GM19240 (cell line): ENCODE results near the gene ZNF74.

Source experiments
- DNase-seq: peaks from one replicate; pipeline ENCODE4 v3.0.0; 2011; ENCODE audit warnings: low spot score; ENCODE audit not compliant: insufficient read length

Gene ZNF74

GRCh38 chr22:20432244-20432686, 38.3 kb downstream of the ZNF74 start:
- no peak for DNase-seq

GRCh38 chr22:20433191-20433590, 39.2 kb downstream of the ZNF74 start:
- no peak for DNase-seq

- no peak for DNase-seq
Measured at GRCh38 chr22:20433686-20434241, 39.8 kb downstream of the ZNF74 start.

GRCh38 chr22:20434264-20434751, 40.4 kb downstream of the ZNF74 start:
- no peak for DNase-seq

DNA sequence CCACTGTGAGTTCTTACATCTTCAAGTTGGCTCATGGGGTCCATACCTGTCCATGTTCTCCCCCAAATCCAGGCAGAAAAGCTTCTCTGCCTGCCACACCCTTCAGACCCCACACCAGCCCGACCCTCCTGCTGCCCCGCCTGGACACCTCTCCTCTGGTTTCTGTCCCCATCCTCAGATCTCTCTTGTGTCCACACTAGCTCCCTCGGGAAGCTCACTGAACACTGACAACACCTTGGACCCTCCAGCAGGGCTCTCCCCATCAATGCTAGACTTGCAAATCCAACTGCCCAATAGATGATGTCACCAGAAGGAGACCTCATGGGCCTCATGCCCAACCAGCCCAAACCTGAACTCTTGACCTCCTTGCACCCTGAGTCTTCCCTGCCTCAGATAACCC, 40.8 kb downstream of the ZNF74 start:
- no peak for DNase-seq

DNA sequence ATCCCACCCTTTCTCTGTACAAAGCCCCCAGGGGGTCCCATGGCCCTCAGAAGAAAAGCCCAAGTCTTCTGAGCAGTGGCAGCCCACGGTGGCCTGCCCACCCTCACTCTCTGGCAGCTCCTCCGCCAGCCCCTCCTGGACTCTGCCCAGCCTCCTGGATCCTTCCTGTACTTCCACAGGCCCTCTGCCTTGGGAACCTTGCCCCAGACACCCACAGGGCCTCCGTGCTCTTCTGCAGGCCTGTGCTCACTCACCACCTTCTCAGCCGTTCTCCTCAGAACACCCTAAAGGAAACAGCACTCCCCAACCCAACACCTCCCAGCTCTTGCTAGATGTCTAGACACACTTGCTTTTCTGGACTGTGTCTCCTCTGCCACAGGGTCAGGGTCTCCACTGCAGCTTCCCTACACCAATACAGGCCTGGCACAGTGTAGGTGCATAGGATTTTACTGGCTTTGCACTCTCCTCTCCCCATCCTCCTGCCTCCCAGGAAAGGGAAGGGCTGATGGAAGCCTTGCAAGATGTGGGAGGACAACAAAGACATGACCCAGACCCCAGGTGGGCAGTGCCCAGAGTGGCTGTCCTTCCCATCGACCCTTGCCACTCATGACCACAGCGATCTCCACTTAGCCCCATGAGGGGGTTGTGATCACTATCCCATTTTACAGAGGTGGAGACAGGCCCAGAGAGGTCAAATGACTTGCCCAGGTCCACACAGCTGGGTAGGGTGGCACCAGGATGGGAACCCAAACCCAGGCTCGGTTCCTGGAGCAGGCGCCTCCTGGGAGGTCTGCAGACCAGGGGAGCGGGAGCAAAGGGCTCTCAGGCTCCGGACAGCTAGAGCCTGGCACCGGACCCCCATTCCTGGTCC, 41.7 kb downstream of the ZNF74 start:
- no peak for DNase-seq

- DNase-seq: no peak
Measured at GRCh38 chr22:20436307-20436767, 42.4 kb downstream of the ZNF74 start.

DNA sequence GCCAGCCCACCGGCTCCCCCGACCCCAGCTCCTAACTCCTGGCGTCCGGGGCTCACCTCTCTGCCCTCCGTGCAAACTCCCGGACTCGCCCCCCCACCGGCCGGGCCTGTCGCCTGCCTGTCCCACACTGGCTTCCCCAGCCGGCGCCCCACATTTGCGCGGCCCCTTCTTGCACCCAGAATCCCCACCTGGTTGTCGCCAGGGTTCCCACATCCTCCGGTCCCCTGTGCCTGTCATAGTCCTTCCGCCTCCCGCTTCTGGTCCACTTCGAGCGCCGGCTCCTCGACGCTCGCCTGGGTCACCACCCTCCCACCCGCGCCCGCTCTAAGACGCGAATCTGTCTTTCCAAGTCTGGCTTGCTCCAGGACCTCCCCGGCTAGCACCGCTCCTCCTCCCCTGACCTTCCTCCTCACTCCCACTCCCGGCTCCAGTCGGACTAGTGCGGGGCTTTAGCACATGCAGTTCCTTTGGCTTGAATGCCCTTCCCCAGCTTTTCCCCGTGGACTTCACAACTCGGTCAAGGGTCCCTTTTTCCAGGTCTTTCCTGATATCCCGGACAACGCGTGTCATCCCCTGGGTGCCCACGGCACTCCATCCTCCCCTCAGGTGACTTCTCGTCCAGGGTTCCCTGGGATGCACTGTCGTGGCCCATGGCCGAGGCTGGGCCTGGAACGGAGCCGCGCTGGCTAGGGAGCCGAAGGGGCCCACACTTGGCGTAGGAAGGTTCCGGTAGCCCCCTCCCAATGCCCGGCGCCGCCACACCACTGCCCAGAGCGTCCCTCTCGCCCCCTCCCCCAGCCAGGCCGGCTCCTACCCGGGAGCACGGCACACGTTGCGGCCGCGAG, 43.0 kb downstream of the ZNF74 start:
- DNase-seq: no peak

GRCh38 chr22:20437613-20438426, 43.9 kb downstream of the ZNF74 start, which contains the start of gene SCARF2:
TSS of gene SCARF2 (minus strand) at chr22:20437825. CDS start at chr22:20437754, 71 bp downstream.
- no peak for DNase-seq

GRCh38 chr22:20438427-20438677, 44.4 kb downstream of the ZNF74 start:
- DNase-seq: no peak

DNA sequence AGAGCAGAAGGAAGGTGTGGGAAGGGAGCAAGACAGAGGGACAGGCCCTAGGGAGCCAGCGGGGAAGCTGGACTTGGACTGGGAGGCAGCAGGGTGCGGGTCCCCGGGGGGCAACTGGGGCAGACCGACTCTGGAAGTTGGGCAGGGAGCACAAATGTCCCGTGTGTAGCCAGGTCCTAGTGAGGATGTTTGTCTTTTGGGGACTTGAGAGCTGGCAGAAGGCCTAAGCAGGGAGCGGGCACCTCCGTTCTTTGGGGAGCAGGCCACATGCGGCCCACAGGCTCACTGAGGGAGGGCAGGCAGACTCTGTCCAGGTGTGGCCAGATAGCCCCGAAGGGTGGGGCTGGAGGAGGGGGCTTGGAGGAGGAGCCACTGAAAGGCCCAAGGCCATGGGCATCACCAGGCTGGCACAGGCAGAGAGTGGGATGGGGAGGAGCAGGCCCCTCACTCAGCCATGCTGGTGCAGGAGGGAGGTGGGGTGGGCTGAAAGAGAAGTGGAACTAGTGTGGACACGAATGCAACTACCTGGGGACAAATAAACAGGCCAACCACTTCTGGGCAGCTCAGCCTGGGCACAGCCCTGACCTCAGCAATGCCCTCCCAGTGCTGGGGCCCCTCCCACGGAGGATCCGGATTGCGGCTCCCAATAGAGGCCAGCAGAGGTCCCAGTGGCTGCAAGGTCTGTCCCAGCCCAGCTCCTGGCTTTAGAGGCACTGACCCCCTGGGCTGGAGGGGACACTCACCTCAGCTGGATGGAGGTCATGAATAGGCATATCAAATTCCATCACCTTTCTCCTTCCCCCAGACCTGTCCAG, 44.9 kb downstream of the ZNF74 start:
- DNase-seq: no peak

GRCh38 chr22:20439556-20439927, 45.6 kb downstream of the ZNF74 start:
- no peak for DNase-seq

GRCh38 chr22:20439928-20440575, 46.1 kb downstream of the ZNF74 start:
- no peak for DNase-seq

DNA sequence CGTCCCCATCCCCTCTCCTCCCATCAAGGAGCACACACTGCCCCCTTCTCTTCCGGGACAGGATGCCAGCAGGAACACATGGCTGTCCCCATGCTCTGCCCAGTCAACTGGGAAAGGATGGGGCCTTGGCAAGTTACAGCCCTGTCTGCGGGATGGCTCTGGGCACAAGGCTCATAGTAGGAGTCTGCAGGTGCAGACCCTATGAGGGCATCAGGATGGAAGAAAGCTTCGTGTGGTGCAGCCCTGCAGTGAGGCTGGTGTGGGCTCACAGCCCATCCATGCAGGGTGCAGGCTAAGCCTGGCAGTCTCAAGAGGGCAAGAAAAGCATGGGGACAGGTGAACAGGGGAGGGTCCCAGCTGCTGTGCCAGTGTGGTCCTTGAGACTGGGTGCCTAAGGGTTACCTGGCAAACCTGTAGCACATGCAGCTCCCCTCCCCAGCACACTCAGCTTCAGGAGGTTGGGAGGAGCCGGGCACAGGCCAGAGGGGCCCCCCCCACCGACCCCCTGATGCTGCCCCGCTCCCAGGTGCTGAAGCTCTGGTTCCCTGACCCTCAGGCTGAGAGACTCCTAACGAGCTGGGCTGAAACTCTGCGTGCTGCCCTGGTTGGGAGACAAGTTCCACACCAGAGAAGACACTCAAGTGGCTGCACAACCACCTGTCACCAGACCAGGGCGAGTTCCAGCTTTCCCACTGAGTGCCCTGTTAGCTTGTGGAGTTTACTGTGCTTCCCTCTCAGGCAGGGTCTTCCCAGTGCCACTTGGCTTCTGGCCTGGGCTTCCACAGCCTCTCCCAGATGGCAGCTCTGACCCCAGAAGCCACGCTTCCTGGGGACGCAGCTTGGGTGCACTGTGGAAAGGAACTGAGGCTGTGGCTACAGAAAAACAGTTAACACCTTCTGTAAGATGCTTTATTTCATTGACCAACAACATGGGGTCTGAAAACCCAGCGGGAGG, 47.0 kb downstream of the ZNF74 start:
- no peak for DNase-seq

GRCh38 chr22:20441631-20442484, 47.9 kb downstream of the ZNF74 start:
- no peak for DNase-seq

GRCh38 chr22:20442485-20443284, 48.7 kb downstream of the ZNF74 start:
- no peak for DNase-seq

DNA sequence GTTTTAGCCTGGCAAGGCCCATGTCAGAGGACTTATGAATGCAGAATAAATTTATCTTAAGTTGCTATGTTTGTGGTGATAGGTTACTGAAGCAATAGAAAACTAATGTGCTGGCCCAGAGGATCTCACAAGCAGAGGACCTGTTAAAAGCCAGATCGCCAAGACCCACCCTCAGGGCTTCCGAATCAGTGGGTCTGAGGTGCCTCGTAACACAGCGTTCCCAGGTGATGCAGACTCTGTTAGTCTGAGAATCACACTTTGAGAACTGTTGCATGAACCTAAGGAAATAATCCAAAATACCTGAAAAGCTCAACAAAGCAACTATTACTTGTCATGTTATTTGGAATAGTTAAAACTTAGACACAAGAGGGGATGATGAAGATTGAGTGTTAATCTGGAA, 50.4 kb downstream of the ZNF74 start:
- DNase-seq: no peak
